NCI-H1092 treated with DMSO at 0.1 percent for 48 hours (cell line): ENCODE measurements around the gene NFE2L3.
A peak's percentile ranks its signal among the peaks of the same experiment; 100 is the strongest.
"Not testable (repeated sequence)": the region's sequence is repeated elsewhere in the genome, so short reads cannot be mapped to it uniquely, and the experiment has no call there.

ENCODE experiments used
- DNase-seq: peaks from one replicate; lab custom pipeline; 2025; lab: John Stamatoyannopoulos, UW

Gene NFE2L3

GRCh38 chr7:26186364-26187311 is 34.6 kb downstream of the NFE2L3 start:
- no peak for DNase-seq

- DNase-seq = no peak
These were observed 35.6 kb downstream of the NFE2L3 start for GRCh38 chr7:26187380-26188205.

GRCh38 chr7:26188206-26188956 is 36.4 kb downstream of the NFE2L3 start:
- no peak for DNase-seq

GRCh38 chr7:26188957-26189541 is 37.1 kb downstream of the NFE2L3 start:
- no peak for DNase-seq

- DNase-seq = no peak
These were observed 37.7 kb downstream of the NFE2L3 start for GRCh38 chr7:26189697-26190096.

GRCh38 chr7:26190417-26190869 is 38.4 kb downstream of the NFE2L3 start:
- DNase-seq = no peak

- no peak for DNase-seq
These were observed 39.4 kb downstream of the NFE2L3 start for GRCh38 chr7:26191233-26191973.

- no peak for DNase-seq
These were observed 40.0 kb downstream of the NFE2L3 start for GRCh38 chr7:26191974-26192479.

- DNase-seq = no peak
These were observed 40.6 kb downstream of the NFE2L3 start for GRCh38 chr7:26192485-26193087.

GRCh38 chr7:26193432-26194207 is 41.6 kb downstream of the NFE2L3 start:
- DNase-seq = no peak

- not testable (repeated sequence) for DNase-seq
These were observed 42.8 kb downstream of the NFE2L3 start for GRCh38 chr7:26194764-26195163.

- no peak for DNase-seq
These were observed 43.2 kb downstream of the NFE2L3 start for GRCh38 chr7:26195182-26195581.

GRCh38 chr7:26195867-26196657 is 44.1 kb downstream of the NFE2L3 start:
- no peak for DNase-seq

- DNase-seq = no peak
These were observed 45.4 kb downstream of the NFE2L3 start for GRCh38 chr7:26197153-26198115.

- peak; percentile 59 for DNase-seq
These were observed 46.3 kb downstream of the NFE2L3 start for GRCh38 chr7:26198133-26198780.

- DNase-seq = no peak
These were observed 46.8 kb downstream of the NFE2L3 start for GRCh38 chr7:26198781-26199169.
